IPS-20b (cell line): ENCODE data around the gene AIG1.

ENCODE experiments used
- H3K27ac ChIP-seq: one replicate; pipeline ENCODE4 v1.5.1; 2013; ENCODE audit warnings: low read length
- H3K27me3 ChIP-seq: 2 replicates; pipeline ENCODE4 v1.6.1; 2013; ENCODE audit warnings: mild to moderate bottlenecking, low read length, inconsistent platforms; ENCODE audit not compliant: insufficient read depth
- H3K36me3 ChIP-seq: 2 replicates; pipeline ENCODE4 v1.6.1; 2013; ENCODE audit warnings: low read depth, mild to moderate bottlenecking, inconsistent platforms, low read length, moderate library complexity; ENCODE audit not compliant: insufficient read depth
- H3K4me1 ChIP-seq: 2 replicates; pipeline ENCODE4 v1.6.1; 2013; ENCODE audit warnings: mild to moderate bottlenecking, control low read depth, inconsistent platforms, low read length, moderate library complexity; ENCODE audit not compliant: insufficient read depth
- H3K4me3 ChIP-seq: 2 replicates; pipeline ENCODE4 v1.5.1; 2013; ENCODE audit warnings: mild to moderate bottlenecking, low read length, inconsistent platforms
- H3K9ac ChIP-seq: 2 replicates; pipeline ENCODE4 v1.6.1; 2013; ENCODE audit warnings: low read depth, mild to moderate bottlenecking, inconsistent platforms, low read length, moderate library complexity
- H3K9me3 ChIP-seq: 2 replicates; pipeline ENCODE4 v1.6.1; 2013; ENCODE audit warnings: mild to moderate bottlenecking, low read depth, low read length, inconsistent platforms; ENCODE audit not compliant: insufficient read depth

Gene AIG1

GRCh38 chr6:143225929-143226328 lies 165.2 kb downstream of the AIG1 start:
- Histone ChIP-seq H3K4me3 (no peak overlapping the region), H3K36me3 (no peaks in the 10 kb centered on the region), H3K27ac (no peak overlapping the region), H3K4me1 (peaks cover 7% of the 10 kb centered on the region), H3K27me3 (no peaks in the 10 kb centered on the region), H3K9me3 (no peaks in the 10 kb centered on the region), H3K9ac (no peak overlapping the region)

DNA sequence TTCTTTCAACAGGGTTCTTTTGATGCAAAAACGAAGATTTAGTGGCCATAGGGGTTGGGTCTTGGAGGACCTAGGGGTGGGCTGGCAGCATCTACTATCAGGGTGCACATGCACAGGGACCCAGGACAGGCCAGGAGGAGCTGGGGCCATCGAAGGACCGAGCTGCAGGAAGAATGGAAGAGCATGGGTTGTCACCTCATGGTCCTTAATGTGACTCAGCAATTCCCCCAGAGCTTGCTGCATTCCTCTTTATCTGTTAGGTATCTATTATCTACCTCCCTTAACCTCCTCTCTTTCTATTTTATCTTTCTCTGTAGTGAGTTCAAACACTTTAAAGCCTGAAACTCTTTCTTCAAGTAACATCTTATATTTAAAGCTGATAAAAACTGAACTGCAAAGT lies 167.0 kb downstream of the AIG1 start:
- no peaks in the 10 kb centered on the region for H3K9me3 ChIP-seq
- H3K27ac ChIP-seq: no peak overlapping the region
- H3K36me3 ChIP-seq: no peaks in the 10 kb centered on the region
- H3K4me1 ChIP-seq: peaks cover 3% of the 10 kb centered on the region; the same call in 1 of the 2 replicates
- no peak overlapping the region for H3K9ac ChIP-seq
- H3K4me3 ChIP-seq: no peak overlapping the region
- no peaks in the 10 kb centered on the region for H3K27me3 ChIP-seq

DNA sequence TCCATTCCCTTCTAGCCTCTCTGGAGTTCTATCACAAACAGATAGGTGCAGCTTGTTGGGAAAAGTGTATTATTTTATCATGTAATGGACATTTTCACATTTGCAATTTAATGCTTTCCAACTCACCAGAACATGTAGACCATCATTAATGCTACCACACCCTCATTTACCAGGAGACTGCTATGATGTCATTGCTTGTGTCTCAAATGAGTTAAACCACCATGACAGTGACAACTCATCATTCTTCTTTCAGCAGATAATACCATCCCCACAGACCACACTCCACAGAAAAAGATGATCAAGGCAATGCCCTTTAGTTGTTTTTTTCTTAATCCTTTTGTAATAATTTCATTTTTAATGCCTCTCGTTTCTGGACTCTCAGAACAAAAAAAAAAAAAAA lies 168.7 kb downstream of the AIG1 start:
- Histone ChIP-seq H3K9me3 (no peaks in the 10 kb centered on the region), H3K27me3 (no peaks in the 10 kb centered on the region), H3K27ac (no peak overlapping the region), H3K4me1 (no peaks in the 10 kb centered on the region), H3K9ac (no peak overlapping the region), H3K4me3 (no peak overlapping the region), H3K36me3 (no peaks in the 10 kb centered on the region)

- H3K27ac ChIP-seq: no peak overlapping the region
- no peaks in the 10 kb centered on the region for H3K27me3 ChIP-seq
- no peaks in the 10 kb centered on the region for H3K4me1 ChIP-seq
- H3K4me3 ChIP-seq: no peak overlapping the region
- no peak overlapping the region for H3K9ac ChIP-seq
- H3K36me3 ChIP-seq: no peaks in the 10 kb centered on the region
- no peaks in the 10 kb centered on the region for H3K9me3 ChIP-seq
Measured at GRCh38 chr6:143232849-143233248, 172.2 kb downstream of the AIG1 start.

GRCh38 chr6:143233554-143234285 lies 173.0 kb downstream of the AIG1 start:
- Histone ChIP-seq H3K27me3 (no peaks in the 10 kb centered on the region), H3K36me3 (no peaks in the 10 kb centered on the region), H3K9me3 (no peaks in the 10 kb centered on the region), H3K9ac (no peak overlapping the region), H3K4me1 (no peaks in the 10 kb centered on the region), H3K27ac (no peak overlapping the region), H3K4me3 (no peak overlapping the region)

GRCh38 chr6:143234734-143235133 lies 174.0 kb downstream of the AIG1 start:
- no peak overlapping the region for H3K27ac ChIP-seq
- H3K36me3 ChIP-seq: no peaks in the 10 kb centered on the region
- H3K4me1 ChIP-seq: no peaks in the 10 kb centered on the region
- H3K9ac ChIP-seq: no peak overlapping the region
- no peak overlapping the region for H3K4me3 ChIP-seq
- H3K27me3 ChIP-seq: no peaks in the 10 kb centered on the region
- no peaks in the 10 kb centered on the region for H3K9me3 ChIP-seq

- Histone ChIP-seq H3K4me3 (no peak overlapping the region), H3K27me3 (no peaks in the 10 kb centered on the region), H3K27ac (no peak overlapping the region), H3K9me3 (no peaks in the 10 kb centered on the region), H3K36me3 (no peaks in the 10 kb centered on the region), H3K4me1 (0 out of 2 replicates have a peak, but pooled peaks cover 1% of the 10 kb centered on the region), H3K9ac (no peak overlapping the region)
Measured at GRCh38 chr6:143236151-143236798, 175.6 kb downstream of the AIG1 start.

DNA sequence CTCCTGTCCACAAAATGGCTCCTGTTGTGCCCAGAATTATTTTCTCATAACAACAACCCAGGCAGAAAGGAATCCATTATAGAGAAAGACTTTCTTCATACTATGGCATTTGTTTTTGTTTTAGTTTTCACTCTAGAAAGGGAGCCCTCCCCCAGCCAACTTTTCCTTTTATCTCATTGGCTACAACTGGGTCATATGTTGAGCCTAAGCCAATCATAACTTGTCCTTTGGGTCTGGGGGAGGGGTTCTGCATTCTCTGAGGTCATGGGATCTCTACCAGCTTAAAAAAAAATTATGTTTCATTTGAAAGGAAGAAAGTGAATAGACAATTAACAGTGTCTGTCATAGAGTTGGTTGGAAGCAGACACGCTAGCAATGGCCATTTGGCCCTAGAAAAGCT lies 177.6 kb downstream of the AIG1 start:
- no peaks in the 10 kb centered on the region for H3K27me3 ChIP-seq
- H3K9ac ChIP-seq: no peak overlapping the region
- no peaks in the 10 kb centered on the region for H3K36me3 ChIP-seq
- no peak overlapping the region for H3K27ac ChIP-seq
- H3K4me1 ChIP-seq: 0 out of 2 replicates have a peak, but pooled peaks cover 2% of the 10 kb centered on the region
- H3K9me3 ChIP-seq: no peaks in the 10 kb centered on the region
- no peak overlapping the region for H3K4me3 ChIP-seq

GRCh38 chr6:143241111-143241510 lies 180.4 kb downstream of the AIG1 start:
- Histone ChIP-seq H3K9me3 (no peaks in the 10 kb centered on the region; the same call in 1 of the 2 replicates), H3K36me3 (no peaks in the 10 kb centered on the region), H3K4me1 (0 out of 2 replicates have a peak, but pooled peaks cover 2% of the 10 kb centered on the region), H3K27me3 (no peaks in the 10 kb centered on the region), H3K4me3 (no peak overlapping the region), H3K9ac (no peak overlapping the region), H3K27ac (no peak overlapping the region)

DNA sequence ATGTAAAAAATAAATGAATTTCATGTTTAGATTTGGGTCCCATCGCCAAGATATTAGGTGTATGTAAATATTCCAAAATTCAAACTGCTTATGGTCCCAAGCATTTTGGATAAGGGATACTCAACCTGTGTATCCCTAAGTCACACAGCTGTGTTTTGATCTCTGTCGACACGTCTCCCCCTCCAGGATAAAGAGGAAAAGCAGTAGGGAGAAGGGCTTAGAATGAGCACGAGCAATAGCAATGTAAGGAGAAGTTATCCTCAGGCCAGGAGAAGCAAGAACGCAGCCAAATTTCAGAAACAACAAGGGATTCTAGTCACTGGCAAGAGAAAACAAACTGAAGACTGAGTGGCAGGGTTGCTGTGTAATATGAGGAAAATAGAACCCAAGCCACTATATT lies 181.2 kb downstream of the AIG1 start:
- H3K4me3 ChIP-seq: no peak overlapping the region
- no peaks in the 10 kb centered on the region; the same call in 1 of the 2 replicates for H3K9me3 ChIP-seq
- no peaks in the 10 kb centered on the region for H3K27me3 ChIP-seq
- H3K36me3 ChIP-seq: no peaks in the 10 kb centered on the region
- H3K9ac ChIP-seq: no peak overlapping the region
- no peak overlapping the region for H3K27ac ChIP-seq
- H3K4me1 ChIP-seq: 0 out of 2 replicates have a peak, but pooled peaks cover 2% of the 10 kb centered on the region

DNA sequence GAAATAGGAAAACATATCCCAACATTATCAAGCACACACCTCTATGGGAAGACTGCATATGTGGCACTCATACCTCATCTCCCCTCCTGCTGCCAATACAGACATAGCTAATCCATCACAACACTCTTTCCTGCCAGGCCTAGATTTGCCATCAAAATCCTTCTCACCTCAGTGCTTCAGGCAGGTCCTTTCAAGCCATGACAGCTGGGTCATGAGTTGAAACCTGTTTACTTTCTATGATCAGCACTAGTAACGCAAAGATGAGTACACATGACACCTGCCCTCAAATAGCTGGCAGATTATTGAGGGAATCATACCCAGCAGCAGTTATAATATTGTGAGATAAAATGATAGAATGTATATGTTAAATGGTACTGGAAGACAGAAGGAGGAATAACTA lies 183.1 kb downstream of the AIG1 start:
- Histone ChIP-seq H3K27me3 (no peaks in the 10 kb centered on the region), H3K36me3 (no peaks in the 10 kb centered on the region), H3K27ac (no peak overlapping the region), H3K4me3 (no peak overlapping the region), H3K4me1 (0 out of 2 replicates have a peak, but pooled peaks cover 2% of the 10 kb centered on the region), H3K9ac (no peak overlapping the region), H3K9me3 (no peaks in the 10 kb centered on the region; the same call in 1 of the 2 replicates)

DNA sequence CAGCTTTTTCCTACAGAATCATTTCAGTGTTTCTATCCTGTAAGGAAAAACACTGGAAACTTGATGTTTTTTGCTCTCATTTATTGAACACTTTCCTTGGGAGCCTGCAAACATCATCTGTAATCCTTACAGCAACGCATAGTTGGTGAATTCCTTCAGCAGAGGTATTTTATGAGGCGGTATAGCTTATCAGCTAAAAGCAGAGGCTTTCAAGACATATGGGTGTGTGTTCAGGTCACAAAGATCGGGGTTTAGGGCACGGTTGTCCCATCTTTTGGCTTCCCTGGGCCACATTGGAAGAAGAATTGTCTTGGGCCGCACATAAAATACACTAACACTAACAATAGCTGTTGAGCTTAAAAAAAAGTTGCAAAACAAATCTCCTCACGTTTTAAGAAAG lies 185.0 kb downstream of the AIG1 start:
- no peaks in the 10 kb centered on the region for H3K27me3 ChIP-seq
- no peaks in the 10 kb centered on the region; the same call in 1 of the 2 replicates for H3K9me3 ChIP-seq
- H3K27ac ChIP-seq: no peak overlapping the region
- H3K9ac ChIP-seq: no peak overlapping the region
- H3K36me3 ChIP-seq: no peaks in the 10 kb centered on the region
- 0 out of 2 replicates have a peak, but pooled peaks cover 2% of the 10 kb centered on the region for H3K4me1 ChIP-seq
- H3K4me3 ChIP-seq: no peak overlapping the region
